Brain microvascular endothelial cell (primary cell): ENCODE results near the gene AMBRA1.

Source experiments
- DNase-seq: peaks from one replicate; pipeline ENCODE4 v3.0.0-alpha.2; 2020
- H3K27ac ChIP-seq: fragments of 250-450 bp; sonication (Bioruptor Pico); 2 replicates; pipeline ENCODE4 v1.5.1; 2020; ENCODE audit warnings: mild to moderate bottlenecking, moderate library complexity
- H3K27me3 ChIP-seq: fragments of 250-450 bp; sonication (Bioruptor Pico); replicated peaks from 2 replicates; pipeline ENCODE4 v1.5.1; 2020; ENCODE audit warnings: mild to moderate bottlenecking
- H3K36me3 ChIP-seq: fragments of 250-450 bp; sonication (Bioruptor Pico); replicated peaks from 2 replicates; pipeline ENCODE4 v1.5.1; 2020; ENCODE audit warnings: mild to moderate bottlenecking
- H3K4me3 ChIP-seq: 2 replicates; pipeline ENCODE4 v1.5.1; 2011; ENCODE audit warnings: low read depth, mild to moderate bottlenecking, control low read depth, low read length, moderate library complexity
- CTCF ChIP-seq: IDR thresholded peaks from 2 replicates; pipeline ENCODE4 v1.5.1; 2011; ENCODE audit warnings: low read depth, mild to moderate bottlenecking, moderate library complexity, low read length, control low read depth, inconsistent platforms; ENCODE audit errors: missing control alignments
- in situ Hi-C: cut with HindIII; loops from 2 replicates; pipeline ENCODE4 v1.10.0; 2017; ENCODE audit warnings: low sequenced_read_pairs, low pct_ligation_motif_present

The AMBRA1 gene

GRCh38 chr11:46461461-46461927 is 132.3 kb downstream of the AMBRA1 start:
- in situ Hi-C loops, result no loop called here
- Histone ChIP-seq H3K36me3 (no peaks in the 10 kb centered on the region), H3K27me3 (no peaks in the 10 kb centered on the region), H3K4me3 (no peak overlapping the region), H3K27ac (no peak overlapping the region)
- TF ChIP-seq CTCF, result no peak
- no peak for DNase-seq

DNA sequence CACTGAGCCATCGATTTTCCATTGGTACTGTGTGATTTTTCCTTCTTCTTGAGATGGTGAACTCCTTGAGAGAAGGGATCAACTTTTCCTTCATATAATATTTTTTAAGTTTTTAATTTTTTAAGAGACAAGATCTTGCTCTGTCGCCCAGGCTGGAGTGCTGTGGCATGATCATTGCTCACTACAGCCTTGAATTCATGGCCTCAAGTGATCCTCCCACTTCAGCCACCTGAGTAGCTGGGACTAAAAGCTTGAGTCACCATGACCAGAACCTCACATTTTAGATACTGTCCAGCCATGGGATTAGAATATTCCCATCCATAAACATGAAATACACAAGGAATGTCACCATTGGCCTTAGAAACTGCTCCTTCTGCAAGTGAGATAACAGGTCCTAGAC is 135.3 kb downstream of the AMBRA1 start:
- Histone ChIP-seq H3K27me3 (no peaks in the 10 kb centered on the region), H3K4me3 (no peak overlapping the region), H3K36me3 (no peaks in the 10 kb centered on the region), H3K27ac (no peak overlapping the region)
- in situ Hi-C loops, result no loop called here
- no peak for TF ChIP-seq CTCF
- no peak for DNase-seq

DNA sequence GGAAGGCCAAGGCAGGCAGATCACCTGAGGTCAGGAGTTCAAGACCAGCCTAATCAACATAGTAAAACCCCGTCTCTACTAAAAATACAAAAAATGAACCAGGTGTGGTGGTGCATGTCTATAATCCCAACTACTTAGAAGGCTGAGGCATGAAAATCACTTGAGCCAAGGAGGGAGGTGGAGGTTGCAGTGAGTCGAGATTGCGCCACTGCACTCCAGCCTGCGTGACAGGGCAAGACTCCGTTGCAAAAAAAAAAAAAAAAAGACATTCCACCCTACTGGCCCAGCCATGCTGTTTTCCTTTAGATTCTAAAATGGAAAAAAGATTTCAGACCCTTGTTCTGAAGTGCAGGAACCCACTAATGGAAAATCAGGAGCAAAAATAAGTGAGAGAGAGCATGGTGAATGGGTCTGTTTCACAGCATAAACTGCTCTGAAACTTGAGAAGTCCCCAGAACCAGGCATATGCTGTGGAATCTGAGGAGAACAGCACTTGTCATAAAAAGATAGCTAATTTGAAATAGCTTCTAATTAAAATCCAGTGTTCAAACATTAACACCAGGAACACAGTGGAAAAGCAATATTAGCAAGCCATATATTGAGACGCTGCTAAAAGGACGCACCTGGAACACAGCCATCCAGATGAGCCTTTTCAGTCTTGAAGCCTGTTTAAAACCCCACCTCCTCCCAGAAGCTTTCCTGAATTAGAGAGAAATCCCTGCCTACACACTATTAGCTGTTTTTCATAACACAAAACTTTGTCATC is 136.0 kb downstream of the AMBRA1 start:
- no peak overlapping the region for H3K4me3 ChIP-seq
- in situ Hi-C loops, result no loop called here
- DNase-seq, result no peak
- H3K36me3 ChIP-seq, result no peaks in the 10 kb centered on the region
- no peaks in the 10 kb centered on the region for H3K27me3 ChIP-seq
- no peak overlapping the region for H3K27ac ChIP-seq
- no peak for TF ChIP-seq CTCF

DNA sequence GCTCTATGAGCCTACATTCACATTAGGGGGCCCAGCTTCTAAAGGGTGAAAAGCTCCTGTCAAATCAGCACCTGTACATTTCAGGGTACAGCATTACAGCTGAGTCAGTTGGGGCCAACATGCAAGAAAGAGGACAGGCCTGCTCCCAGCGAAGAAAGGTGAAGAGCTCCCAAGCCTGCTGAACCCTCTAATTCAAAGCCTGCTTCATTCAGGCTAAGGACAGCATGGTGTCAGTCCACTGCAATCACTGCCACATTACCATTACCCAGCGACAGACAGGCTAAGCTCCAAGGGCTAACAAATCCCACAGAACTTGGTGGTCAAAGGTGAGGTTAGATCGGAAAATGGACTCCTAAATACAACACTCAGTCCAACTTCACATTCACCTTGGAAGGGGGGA is 136.8 kb downstream of the AMBRA1 start:
- no peak overlapping the region for H3K27ac ChIP-seq
- H3K27me3 ChIP-seq, result no peaks in the 10 kb centered on the region
- no peaks in the 10 kb centered on the region for H3K36me3 ChIP-seq
- no peak for DNase-seq
- in situ Hi-C loops, result no loop called here
- no peak overlapping the region for H3K4me3 ChIP-seq
- no peak for TF ChIP-seq CTCF

DNA sequence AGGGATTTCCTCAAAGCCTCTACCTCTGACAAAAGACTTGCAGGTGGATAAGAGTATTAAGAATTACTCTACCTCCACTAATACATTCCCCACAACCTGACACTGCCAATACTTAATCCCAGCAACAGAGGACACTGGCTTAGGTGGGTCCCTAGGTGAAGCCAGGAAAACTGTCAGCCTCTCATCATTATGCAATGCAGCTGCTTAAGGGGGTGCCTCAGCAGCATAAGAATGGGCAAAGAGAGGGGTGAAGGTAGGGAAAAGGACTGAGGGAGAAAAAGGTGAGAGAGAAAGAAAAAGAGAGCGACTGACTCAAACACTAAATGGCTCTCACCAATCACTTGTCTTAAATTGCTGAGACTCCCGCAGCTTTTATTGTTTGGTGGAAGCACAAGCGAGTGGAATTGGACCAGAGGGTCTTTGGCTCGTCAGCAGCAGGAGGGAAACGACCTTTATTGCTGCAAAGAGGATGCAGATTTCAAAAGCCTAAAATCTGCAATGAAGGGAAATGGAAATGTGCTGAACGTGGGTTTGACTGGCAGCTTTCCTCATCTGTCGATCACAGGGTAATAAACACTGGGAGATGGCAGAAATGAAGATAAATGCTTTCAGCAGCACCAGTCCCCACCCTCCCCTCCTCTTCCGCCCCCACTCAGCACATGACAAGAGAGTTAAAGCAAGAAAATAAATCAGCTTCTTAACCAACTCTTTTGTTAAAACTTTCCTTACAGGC is 137.4 kb downstream of the AMBRA1 start:
- no peak for TF ChIP-seq CTCF
- in situ Hi-C loops, result no loop called here
- no peak overlapping the region for H3K27ac ChIP-seq
- no peak for DNase-seq
- no peaks in the 10 kb centered on the region for H3K36me3 ChIP-seq
- no peaks in the 10 kb centered on the region for H3K27me3 ChIP-seq
- H3K4me3 ChIP-seq, result no peak overlapping the region
